Measurements from ENCODE around the gene RET.

RET gene

DNA sequence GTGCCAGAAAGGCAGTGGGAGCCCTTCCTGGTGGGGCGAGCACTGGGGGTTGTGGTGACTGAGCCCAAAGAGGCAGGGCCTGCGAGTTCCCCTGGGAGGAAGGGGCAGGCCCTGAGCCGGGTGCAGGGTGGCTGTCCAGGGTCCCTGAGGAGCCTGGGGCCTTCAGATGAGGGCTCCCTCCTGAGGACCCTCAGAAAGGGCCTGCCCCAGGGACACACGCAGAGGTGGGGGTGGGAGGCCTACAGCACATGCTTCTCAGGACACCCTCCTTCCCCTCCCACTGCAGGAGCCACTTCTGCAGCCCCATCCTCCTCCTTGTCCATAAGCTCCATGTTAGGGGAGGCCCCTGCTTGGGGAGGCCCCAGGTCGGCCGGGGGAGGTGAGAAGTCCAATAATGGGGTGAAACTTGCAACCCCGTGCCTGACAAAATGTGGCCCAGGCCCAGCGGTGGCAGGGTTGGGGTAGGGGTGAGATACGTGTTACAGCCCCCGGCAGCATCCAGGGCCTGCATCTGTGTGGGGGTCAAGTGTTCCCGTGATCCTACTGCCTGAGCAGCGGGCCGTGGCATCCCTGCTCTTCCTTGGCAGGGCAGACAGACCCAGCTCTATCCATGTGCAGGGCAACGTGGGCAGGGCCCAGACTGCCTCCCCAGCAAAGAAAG is 31.8 kb upstream of the RET start:
- no peak for DNase-seq

- DNase-seq = no peak
These were observed 31.1 kb upstream of the RET start for GRCh38 chr10:43045631-43046287.

GRCh38 chr10:43046288-43046991 is 30.4 kb upstream of the RET start:
- DNase-seq = no peak

- DNase-seq = no peak
These were observed 29.4 kb upstream of the RET start for GRCh38 chr10:43047288-43047970.

GRCh38 chr10:43048301-43049051 is 28.4 kb upstream of the RET start:
- no peak for DNase-seq

DNA sequence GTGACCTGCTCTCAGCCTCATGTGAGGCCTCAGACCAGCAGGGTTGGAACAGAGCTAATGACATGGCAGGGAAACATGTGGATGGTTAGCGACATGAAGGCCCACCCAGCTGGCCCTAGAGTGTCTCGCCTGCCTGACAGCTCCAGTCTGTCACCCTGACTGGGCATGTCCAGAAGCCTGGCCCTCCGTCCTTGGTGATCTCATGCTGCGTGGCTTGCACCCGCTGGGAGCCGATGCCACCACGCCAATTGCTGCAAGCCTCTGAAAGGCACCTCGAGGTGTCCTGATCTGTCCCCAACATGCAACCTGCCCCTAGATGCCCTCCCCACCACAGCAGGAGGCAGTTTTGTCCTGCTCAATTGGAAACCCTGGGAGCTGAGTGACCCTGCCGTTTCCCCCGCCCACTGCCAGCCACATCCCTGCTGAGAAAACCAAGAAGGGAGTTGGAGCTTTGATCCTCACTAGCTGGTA is 27.8 kb upstream of the RET start:
- DNase-seq = no peak

DNA sequence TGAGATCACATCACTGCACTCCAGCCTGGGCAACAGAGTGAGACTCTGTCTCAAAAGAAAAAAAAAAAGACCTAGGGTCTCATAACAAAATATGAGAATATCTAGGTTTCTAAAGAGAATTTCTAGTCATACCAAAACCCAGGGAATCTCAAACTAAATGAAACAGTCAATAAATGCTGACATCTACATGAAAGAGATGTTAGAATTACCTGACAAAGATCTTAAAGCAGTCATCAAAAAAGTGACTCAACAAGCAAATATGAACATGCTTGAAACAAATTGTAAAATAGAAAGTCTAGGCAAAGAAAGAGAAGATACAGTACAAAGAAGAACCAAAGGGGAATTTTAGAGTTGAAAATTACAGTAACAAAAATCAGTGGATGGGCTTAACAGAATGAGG is 26.9 kb upstream of the RET start:
- DNase-seq = no peak

- no peak for DNase-seq
These were observed 23.0 kb upstream of the RET start for GRCh38 chr10:43053825-43054224.

GRCh38 chr10:43054593-43054992 is 22.3 kb upstream of the RET start:
- DNase-seq = no peak

DNA sequence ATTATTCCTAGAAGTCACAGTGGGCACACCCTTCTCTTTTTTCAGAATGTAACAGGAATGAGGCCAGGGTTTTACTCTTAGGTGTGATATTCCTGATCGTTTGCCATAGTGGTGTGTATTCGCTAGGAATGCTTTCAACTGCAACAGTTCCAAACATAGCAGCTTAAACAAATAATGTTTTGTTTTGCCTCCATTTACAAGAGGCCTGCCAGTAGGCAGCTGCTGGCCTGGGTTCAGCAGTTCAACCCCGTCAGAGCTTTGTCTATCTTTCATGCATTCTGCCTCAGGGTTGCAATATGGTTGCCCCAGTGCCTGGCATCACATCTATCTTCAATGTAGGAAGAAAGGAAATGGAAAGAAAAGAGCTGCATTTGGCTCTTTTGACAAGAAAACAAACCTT is 21.7 kb upstream of the RET start:
- DNase-seq = no peak

- DNase-seq = no peak
These were observed 20.8 kb upstream of the RET start for GRCh38 chr10:43055991-43056567.

GRCh38 chr10:43056568-43057011 is 20.3 kb upstream of the RET start:
- no peak for DNase-seq

GRCh38 chr10:43057231-43057711 is 19.6 kb upstream of the RET start:
- no peak for DNase-seq

DNA sequence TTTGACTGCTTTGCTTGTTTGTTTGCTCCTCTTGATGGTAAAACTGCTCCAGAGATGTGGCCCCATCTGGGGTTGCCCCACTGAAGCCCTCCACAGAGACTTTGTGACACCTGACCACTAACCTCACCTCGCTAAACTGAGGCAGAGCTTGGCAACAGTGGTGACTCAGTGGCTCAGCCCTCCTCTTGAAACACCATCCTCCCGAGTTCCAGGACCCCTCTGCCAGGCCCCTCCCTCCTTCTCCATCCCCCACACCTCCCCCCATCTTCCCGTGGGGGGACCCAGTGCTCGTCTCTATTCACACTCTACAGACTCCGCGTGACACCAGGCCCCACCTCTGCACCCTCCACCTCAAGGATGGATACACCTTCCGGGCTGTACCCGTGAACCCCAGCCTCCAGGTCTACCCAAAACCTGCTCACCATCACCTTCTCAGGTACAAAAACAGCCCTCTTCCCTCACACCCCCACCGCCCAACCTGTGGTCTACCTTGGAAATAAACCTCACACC is 19.0 kb upstream of the RET start:
- DNase-seq = no peak

DNA sequence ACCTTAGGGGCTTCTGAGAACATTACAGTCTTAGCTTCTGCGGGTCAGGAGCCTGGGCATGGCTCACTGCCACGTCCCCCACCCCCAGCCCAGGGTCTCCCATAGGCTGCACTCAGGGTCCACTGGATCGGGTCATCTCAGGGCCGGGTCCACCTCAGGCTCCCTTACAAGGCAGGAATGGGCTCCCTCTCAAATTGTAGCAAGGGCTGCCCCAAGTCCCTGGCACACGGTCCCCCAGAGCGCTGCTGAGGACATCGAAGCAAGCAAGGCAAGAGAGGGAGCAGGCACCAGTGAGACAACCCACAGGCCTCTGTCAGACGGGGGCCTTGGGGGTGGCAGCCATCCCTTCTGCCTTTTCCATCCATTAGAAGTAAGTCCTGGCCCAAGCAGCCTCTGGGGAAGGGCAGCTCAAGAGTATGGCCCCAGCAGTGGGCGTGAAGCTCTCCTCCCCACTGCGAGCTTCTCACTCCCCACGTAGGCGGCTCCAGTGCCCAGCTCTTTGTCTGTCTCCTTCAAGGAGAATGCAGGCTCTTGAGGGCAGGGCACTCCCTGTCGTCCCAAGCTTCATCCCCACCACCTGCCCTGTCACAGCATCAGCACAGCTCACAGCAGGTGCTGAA is 18.0 kb upstream of the RET start:
- DNase-seq = no peak

DNA sequence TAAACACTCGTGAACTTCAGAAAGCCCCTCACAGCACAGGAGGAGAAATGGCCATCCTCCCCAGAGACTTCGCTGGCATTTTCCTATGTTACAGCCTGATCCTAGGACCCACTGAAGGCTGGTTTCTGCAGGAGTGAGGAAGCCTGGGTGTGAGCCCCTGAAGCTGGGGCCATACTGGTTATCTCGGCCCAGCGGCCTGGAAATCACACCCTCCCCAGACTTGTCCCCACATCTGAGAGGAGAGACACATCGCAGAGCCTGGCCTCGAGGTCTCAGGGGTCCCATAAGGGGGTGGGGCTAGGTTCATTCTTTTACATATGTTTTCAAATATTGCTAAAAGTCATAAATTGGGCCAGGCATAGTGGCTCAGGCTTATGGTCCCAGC is 17.5 kb upstream of the RET start:
- DNase-seq = no peak

- no peak for DNase-seq
These were observed 17.0 kb upstream of the RET start for GRCh38 chr10:43059828-43060227.

DNA sequence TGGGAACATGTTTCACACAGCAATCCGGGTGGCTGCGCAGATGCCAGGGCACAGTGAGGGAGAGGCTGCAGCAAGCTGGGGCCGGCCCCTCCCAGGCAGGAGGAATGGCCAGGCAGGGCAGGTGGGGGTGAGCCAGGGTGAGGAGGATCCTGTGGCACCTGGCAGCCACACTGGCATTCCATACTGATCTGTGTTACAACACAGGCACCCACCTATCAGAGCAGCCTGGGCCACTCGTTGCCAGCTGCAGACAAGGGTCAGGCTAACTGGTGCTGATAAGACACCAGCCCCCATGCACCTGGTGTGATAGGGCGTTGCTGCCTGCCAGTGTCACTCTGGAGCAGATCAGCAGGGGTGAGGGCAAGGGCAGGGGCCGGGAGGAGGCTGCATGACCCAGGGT is 16.6 kb upstream of the RET start:
- DNase-seq = no peak

- DNase-seq = no peak
These were observed 15.5 kb upstream of the RET start for GRCh38 chr10:43061331-43061730.

DNA sequence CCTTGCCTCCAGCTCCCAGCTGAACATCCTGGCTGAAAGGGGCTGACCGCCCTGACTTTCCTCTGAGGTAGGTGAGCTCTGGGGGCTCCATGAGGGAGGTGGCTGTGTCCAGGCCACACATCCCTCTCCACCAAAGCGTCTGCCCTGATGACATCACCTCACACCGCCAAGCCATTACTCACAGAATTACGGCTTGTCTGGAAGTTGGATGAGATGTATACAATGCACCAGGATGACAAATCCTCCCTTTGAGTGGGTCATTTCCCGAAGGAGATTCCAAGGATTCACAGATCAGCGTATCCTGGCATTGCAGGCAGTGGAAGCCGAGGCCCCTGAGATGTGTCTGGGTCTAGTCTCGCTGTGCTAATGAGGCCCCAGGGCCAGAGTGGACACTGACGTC is 15.1 kb upstream of the RET start:
- no peak for DNase-seq

DNA sequence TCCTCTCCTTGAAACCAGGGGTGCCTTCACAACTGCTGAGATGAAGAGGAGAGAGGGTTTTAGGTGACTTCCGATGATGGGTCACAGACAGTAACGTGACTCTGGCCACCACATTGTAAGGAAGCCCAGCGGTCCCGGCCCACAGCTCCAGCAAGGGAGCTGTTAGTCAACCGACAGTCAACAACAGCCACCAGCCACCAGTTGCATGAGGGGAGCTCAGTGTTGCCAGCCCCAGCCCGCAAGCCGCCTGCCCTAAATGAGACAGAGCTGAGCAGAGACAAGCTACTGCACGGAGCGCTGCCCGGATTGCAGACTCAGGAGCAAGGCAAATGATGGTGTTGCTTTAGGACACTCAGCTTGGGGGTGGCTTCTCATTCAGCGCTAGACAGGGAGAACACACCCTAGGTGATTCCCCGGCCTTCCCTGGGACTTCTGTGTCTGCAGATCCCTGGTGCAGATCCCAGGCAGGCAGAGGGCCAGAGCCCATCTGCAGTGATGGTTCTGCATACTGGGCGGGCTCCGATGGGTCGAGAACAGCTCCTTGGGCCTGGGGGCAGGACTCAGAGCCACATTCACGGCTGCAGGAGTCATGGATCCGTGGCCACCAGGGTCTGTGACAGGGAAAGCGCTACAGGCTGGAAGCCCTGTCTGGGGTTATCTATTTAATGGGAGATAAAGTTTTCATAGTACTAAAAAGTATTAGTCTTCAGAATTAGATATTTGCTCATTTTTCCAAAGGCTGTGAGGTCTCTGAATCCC is 14.3 kb upstream of the RET start:
- no peak for DNase-seq
